HG03565 (cell line): ENCODE results near the gene PDE8A.
"Not testable (repeated sequence)": the region's sequence is repeated elsewhere in the genome, so short reads cannot be mapped to it uniquely, and the experiment has no call there.

Source experiments
- ATAC-seq: cut with Tn5 transposase; IDR thresholded peaks from one replicate; pipeline ENCODE4 v1.9.1; 2021; ENCODE audit warnings: mild to moderate bottlenecking, moderate library complexity; ENCODE audit not compliant: unreplicated experiment

The PDE8A gene

GRCh38 chr15:85009435-85009834 lies 27.8 kb downstream of the PDE8A start:
- ATAC-seq, result no peak

- ATAC-seq, result no peak
These were observed 28.4 kb downstream of the PDE8A start for GRCh38 chr15:85010071-85010385.

- ATAC-seq, result no peak
These were observed 28.9 kb downstream of the PDE8A start for GRCh38 chr15:85010386-85011159.

DNA sequence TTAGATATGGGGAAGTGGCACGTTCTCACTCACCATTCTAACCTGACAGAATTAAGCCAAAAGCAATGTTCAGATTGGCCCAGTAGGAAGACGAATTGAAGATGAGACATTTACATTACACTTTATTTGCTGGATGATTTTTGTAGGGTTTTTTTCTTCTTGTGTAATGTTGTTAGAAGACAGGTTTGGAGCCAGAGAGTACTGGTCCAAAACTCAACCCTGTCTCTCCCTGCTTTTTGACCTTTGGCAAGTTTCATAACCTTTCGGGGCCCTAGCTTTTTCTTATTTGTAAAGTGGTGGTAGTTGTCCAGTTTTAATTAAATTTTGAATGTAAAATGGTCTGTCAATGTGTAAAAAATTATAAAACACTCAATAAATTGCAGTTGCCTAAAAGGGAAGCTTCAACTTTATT lies 29.5 kb downstream of the PDE8A start:
- no peak for ATAC-seq

DNA sequence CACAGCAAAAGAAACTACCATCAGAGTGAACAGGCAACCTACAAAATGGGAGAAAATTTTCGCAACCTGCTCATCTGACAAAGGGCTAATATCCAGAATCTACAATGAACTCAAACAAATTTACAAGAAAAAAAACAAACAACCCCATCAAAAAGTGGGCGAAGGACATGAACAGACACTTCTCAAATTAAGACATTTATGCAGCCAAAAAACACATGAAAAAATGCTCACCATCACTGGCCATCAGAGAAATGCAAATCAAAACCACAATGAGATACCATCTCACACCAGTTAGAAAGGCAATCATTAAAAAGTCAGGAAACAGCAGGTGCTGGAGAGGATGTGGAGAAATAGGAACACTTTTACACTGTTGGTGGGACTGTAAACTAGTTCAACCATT lies 30.1 kb downstream of the PDE8A start:
- ATAC-seq, result not testable (repeated sequence)

DNA sequence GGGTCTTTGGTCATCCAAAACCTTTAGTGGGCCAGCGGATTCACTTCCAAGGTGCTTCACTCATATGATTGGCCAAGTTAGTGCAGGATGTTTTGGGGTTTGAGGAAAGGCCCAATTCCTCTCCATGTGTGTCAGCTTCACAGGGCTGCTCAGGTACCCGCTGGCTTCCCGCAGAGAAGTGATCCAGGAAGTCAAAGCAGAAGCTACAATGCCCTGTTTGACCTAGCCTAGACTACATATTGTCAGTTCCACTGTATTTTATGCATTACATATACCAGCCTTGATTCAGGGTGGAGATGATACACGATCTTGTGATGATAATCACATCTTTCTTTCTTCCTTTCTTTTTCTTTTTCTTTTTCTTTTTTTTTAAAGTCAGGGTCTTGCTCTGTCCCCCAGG lies 32.1 kb downstream of the PDE8A start:
- ATAC-seq, result no peak

DNA sequence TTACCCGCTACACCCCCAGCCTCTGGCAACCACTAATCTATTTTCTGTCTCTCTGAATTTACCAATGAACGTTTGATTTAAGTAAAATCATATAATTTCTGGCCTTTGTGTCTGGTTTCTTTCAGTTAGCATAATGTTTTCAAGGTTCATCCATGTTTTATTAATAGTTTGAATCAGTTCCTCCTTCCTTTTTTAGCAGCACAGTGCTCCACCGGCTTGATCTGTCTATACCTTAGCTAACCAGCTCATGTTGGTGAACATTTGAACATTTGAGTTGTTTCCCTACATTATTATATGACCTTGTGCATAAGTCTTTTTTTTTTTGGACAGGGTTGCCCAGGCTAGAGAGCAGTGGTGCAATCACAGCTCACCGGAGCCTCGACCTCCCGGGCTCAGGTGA lies 33.3 kb downstream of the PDE8A start:
- no peak for ATAC-seq

DNA sequence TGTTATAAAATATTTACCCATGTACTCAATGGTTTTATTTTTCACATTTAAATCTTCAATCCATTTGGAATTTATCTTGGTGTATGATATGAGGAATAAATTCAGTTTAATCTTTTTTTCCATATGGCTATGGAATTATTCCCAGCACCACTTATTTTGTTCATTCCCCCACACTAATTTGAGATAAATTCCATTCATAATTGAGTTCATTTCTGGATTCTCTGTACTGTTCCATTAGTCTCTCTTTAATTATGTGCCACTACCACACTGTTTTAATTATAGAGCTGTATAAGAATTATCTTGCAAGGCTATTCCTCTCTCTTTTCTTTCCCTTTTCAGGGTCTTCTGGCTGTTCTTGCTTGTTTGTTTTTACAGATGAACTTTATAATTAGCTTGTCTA lies 34.6 kb downstream of the PDE8A start:
- ATAC-seq, result no peak

DNA sequence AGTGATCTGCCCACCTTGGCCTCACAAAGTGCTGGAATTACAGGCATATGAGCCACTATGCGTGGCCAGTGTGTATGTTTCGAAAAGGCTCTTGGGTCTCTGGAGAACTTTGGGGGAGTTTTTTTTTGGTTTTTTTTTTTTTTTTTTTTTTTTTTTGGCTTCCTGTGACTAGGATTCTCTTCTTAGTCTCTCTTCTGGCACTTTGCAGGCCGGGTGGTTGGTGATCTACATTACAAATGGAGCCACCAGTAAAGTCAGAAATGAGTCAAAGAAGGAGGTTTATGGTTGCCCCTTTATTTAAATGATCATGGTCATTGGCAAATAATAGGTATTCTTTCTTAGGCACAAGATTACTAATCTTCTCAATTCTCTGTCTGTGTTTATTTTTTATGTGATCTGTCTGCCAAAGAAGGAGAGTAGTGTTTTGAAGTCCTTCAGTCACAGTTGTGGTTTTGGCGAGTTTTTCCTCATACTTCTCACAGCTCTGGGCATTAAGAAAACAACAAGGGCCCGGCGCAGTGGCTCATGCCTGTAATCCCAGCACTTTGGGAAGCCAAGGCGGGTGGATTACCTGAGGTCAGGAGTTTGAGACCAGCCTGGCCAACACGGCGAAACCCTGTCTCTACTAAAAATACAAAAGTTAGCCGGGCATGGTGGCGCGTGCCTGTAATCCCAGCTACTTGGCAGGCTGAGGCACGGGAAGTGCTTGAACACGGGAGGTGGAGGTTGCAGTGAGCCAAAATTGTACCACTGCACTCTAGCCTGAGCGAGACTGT lies 38.3 kb downstream of the PDE8A start:
- no peak for ATAC-seq

DNA sequence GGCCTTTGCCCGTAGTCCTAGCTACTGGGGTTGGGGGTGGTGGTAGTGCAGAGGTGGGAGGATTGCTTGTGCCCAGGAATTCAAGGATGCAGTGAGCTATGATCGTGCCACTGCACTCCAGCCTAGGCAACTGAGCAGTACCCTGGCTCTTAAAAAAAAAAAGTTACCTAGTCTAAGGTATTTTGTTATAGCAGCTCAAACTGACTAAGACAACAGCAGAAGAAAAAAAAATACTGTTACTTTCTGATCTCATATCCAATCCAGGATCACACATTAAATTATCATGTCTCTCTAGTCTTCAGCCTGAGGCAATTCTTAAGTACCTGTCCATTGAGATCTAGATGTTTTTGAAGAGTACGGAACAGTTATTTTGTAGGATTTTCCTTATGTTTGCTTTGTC lies 39.8 kb downstream of the PDE8A start:
- no peak for ATAC-seq

DNA sequence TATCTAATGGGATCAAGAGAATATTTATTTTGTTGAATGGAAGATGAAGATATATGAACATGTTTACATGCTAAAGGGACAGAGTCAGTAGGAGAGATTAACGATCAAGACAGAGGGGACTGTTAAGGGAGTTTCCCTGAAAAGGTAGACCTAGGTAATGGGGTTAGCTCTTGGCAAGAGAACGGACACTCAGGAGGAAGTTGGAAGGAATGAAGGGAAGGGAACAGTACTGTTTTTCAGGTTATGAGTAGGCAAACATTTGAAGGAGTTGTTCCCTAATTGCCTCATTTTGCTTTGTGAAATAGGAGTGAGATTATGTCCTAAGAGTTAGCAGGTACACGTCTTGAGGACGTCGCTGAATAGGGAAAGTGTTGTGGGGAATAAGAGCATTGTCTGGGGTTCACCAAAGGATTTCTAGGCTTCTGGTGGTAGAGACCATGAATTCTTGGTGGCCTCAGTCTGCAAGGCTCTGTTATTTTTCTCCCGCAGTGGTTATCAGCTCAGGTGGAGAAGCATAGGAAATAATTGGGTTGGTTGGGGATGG lies 41.3 kb downstream of the PDE8A start:
- no peak for ATAC-seq

- ATAC-seq, result no peak
These were observed 42.3 kb downstream of the PDE8A start for GRCh38 chr15:85024003-85024402.

- no peak for ATAC-seq
These were observed 43.1 kb downstream of the PDE8A start for GRCh38 chr15:85024509-85025336.

GRCh38 chr15:85025516-85026251 lies 44.0 kb downstream of the PDE8A start:
- no peak for ATAC-seq

DNA sequence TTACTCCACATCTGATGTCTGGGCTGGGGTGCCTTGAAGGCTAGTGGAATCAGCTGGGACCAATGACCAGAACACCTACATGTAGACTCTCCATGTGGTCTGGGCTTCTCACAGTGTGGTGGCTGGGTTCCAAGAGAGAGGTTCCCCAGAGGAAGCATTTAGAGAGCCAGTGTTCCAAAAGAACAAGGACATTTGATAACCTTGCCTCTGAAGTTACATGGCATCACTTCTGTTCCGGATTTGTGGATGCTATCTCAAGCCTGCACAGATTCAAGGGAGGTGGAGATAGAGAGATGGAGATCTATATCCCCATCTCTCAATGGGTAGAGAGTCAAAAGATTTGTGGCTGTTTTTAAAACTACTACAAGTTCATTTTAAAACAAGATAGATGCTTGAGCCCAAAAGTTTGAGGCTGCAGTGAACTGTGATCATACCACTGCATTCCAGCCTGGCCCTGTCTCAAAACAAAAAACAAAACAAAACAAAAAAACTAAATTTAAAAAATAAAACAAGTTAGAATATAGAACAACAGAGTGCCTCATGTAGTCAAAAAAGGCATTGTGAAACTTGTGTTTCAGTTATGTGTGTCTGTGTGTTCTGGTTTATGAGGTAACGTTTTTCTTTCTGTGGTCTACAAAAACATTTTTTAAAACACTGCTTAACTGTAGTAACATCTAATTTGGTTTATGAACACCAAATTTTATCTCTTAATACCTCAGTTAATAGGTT lies 44.8 kb downstream of the PDE8A start:
- no peak for ATAC-seq

DNA sequence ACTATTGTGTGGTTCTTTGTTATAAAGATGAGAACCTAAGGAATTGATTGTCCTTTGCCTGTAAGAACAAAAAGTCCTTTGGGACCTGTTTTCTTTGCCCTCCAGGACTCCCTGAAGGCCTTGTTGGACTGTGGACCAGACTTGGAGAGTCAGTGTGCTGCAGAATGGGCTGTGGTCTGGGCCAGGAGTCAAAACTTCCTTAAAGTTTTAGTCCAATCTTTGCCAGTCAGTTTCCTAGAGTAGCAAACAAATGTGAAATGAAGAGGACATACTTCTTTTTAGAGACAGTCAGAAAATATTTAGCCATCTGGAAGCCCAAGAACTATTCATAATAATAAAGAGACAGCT lies 45.4 kb downstream of the PDE8A start:
- ATAC-seq, result no peak

DNA sequence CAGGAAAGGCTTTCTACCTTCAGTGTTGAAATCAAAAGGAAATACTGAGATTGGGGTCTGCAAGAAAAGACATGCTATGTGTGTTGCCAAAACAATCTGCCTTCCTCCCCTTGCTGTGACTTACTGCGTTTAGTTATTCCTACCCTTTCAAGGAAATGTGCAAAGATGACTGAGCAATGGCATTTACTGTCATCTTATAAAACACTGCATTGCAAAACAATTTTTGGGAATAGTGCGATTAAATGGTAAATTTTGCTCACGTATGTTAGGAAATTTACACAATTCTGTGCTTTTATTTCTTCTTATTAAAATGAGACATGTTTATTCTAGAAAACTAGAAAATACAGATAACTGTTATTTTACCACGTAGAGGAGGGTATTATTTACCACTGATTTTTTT lies 45.8 kb downstream of the PDE8A start:
- ATAC-seq, result no peak

DNA sequence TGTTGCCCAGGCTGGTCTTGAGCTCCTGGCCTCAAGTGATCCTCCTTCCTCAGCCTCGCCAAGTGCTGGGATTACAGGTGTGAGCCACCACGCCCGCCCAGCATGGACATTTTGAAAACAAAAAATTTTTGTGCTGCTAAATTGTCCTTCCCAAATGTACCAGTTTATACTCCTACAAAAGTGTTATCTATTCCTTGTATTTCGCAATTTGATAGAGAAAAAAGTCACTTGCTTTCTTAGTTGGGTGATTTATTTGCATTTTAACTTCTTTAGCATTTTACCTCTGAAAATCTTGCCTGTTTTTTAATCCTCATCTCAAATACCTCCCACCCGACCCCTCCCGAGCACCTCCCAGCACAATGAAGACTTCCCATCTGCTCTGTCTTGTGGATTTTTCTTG lies 46.8 kb downstream of the PDE8A start:
- no peak for ATAC-seq

GRCh38 chr15:85029221-85029620 lies 47.6 kb downstream of the PDE8A start:
- no peak for ATAC-seq

- no peak for ATAC-seq
These were observed 48.8 kb downstream of the PDE8A start for GRCh38 chr15:85030301-85030929.
